ENCODE results near the gene RNASE4.

Gene RNASE4

DNA sequence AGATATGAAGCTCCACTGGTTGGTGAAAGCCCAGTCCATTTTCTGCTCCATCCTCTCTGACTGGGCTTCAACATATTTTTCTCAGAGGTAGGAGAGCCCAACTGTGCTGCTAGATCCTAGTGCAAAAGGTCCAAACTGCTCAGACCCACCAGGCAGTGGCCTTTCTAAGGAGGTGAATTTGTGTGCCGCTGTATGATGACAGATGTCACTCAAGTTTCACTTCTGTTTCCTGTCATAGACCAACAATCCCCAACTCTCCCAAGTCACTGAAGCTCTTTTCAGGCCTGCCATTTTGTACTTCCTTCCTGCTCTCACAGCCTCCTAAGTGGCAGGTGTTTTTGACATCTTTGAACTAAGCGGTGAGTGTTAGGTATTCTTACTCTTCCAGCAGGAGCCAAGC is 16.4 kb upstream of the RNASE4 start:
- Histone ChIP-seq H3K9me3 (replicated peaks in 1 of 2; ENCODE audit: control insufficient read depth in 2 of 2, insufficient read depth in 1 of 2, low read depth in 1 of 2, low read length in 2 of 2) (no peaks in the 10 kb centered on the region), H2AK5ac (ENCODE audit: low read depth, low read length) (no peak overlapping the region), H4K8ac (ENCODE audit: low read depth, low read length) (no peak overlapping the region), H3K27me3 (ENCODE audit: control insufficient read depth in 3 of 3, insufficient read depth in 3 of 3, low read depth in 1 of 3, low read length in 3 of 3) (peaks cover 0 to 26% (median 16%) of the 10 kb centered on the region in 3 experiments), H2BK5ac (ENCODE audit: low read length) (no peak overlapping the region), H2AFZ (ENCODE audit: low read length) (no peak overlapping the region), H2BK120ac (ENCODE audit: low read depth, low read length) (no peak overlapping the region), H3K4me1 (ENCODE audit: control insufficient read depth in 2 of 2, insufficient read depth in 1 of 2, low read depth in 1 of 2, low read length in 2 of 2) (no peaks in the 10 kb centered on the region), H3K79me1 (ENCODE audit: low read depth, low read length) (no peaks in the 10 kb centered on the region), H3K4me2 (ENCODE audit: insufficient read depth, low read length, poor library complexity, severe bottlenecking) (no peak overlapping the region), H3K4me3 (ENCODE audit: low read length in 2 of 2) (no peak overlapping the region), H3K36me3 (replicated peaks in 1 of 2; ENCODE audit: control insufficient read depth in 2 of 2, insufficient read depth in 2 of 2, low read length in 2 of 2) (no peaks in the 10 kb centered on the region), H2BK12ac (ENCODE audit: low read length) (no peak overlapping the region), H3K18ac (ENCODE audit: low read length) (no peak overlapping the region), H2BK15ac (ENCODE audit: low read length) (no peak overlapping the region), H3K4ac (ENCODE audit: low read length) (no peak overlapping the region), H3K23ac (ENCODE audit: low read depth, low read length, poor library complexity) (no peak overlapping the region), H4K91ac (ENCODE audit: low read depth, low read length, poor library complexity) (no peak overlapping the region), H3K27ac (replicated peaks; ENCODE audit: low read length) (no peak overlapping the region), H3K9ac (ENCODE audit: low read depth, low read length, poor library complexity) (no peak overlapping the region), H3K14ac (ENCODE audit: low read length) (no peak overlapping the region)
- no CpG with 5 or more reads among the region's 2 CpGs for WGBS, 2 donors (ENCODE audit: extremely low coverage in 2 of 2, insufficient read length in 2 of 2, insufficient replicate concordance in 1 of 2)
- no peak for DNase-seq (ENCODE audit: low spot score)

DNA sequence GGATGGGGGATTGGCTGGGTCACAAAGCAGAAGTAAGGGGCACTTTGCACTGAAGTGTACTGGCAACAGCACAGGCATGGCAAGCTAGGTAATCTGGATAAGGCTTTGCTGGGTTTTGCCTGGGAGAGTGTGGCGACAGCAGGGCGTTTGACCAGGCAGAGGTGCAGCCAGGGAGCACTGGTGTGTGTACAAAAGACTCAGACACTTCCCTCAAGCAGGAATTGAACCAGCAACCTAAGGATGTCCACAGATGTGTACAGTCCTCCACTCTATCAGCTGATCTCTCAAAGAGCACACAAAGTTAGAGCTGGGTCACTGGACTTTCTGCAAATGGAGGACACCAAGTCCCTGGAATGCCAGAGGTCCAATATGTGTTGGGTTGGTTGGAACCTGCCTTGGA is 15.4 kb upstream of the RNASE4 start:
- Histone ChIP-seq H2BK5ac (ENCODE audit: low read length) (no peak overlapping the region), H3K9ac (ENCODE audit: low read depth, low read length, poor library complexity) (no peak overlapping the region), H3K4me2 (ENCODE audit: insufficient read depth, low read length, poor library complexity, severe bottlenecking) (no peak overlapping the region), H3K36me3 (replicated peaks in 1 of 2; ENCODE audit: control insufficient read depth in 2 of 2, insufficient read depth in 2 of 2, low read length in 2 of 2) (no peaks in the 10 kb centered on the region), H3K18ac (ENCODE audit: low read length) (no peak overlapping the region), H4K8ac (ENCODE audit: low read depth, low read length) (no peak overlapping the region), H2BK120ac (ENCODE audit: low read depth, low read length) (no peak overlapping the region), H3K9me3 (replicated peaks in 1 of 2; ENCODE audit: control insufficient read depth in 2 of 2, insufficient read depth in 1 of 2, low read depth in 1 of 2, low read length in 2 of 2) (no peaks in the 10 kb centered on the region), H3K4ac (ENCODE audit: low read length) (no peak overlapping the region), H3K4me3 (ENCODE audit: low read length in 2 of 2) (no peak overlapping the region), H3K79me1 (ENCODE audit: low read depth, low read length) (no peaks in the 10 kb centered on the region), H3K27me3 (ENCODE audit: control insufficient read depth in 3 of 3, insufficient read depth in 3 of 3, low read depth in 1 of 3, low read length in 3 of 3) (peaks cover 0 to 16% (median 6%) of the 10 kb centered on the region in 3 experiments), H3K4me1 (ENCODE audit: control insufficient read depth in 2 of 2, insufficient read depth in 1 of 2, low read depth in 1 of 2, low read length in 2 of 2) (no peaks in the 10 kb centered on the region), H3K23ac (ENCODE audit: low read depth, low read length, poor library complexity) (no peak overlapping the region), H2BK12ac (ENCODE audit: low read length) (no peak overlapping the region), H2AK5ac (ENCODE audit: low read depth, low read length) (no peak overlapping the region), H2AFZ (ENCODE audit: low read length) (no peak overlapping the region), H2BK15ac (ENCODE audit: low read length) (no peak overlapping the region), H4K91ac (ENCODE audit: low read depth, low read length, poor library complexity) (no peak overlapping the region), H3K14ac (ENCODE audit: low read length) (no peak overlapping the region), H3K27ac (replicated peaks; ENCODE audit: low read length) (no peak overlapping the region)
- no peak for DNase-seq (ENCODE audit: low spot score)
- WGBS, 2 donors (ENCODE audit: extremely low coverage in 2 of 2, insufficient read length in 2 of 2, insufficient replicate concordance in 1 of 2): no CpG with 5 or more reads among the region's 2 CpGs

DNA sequence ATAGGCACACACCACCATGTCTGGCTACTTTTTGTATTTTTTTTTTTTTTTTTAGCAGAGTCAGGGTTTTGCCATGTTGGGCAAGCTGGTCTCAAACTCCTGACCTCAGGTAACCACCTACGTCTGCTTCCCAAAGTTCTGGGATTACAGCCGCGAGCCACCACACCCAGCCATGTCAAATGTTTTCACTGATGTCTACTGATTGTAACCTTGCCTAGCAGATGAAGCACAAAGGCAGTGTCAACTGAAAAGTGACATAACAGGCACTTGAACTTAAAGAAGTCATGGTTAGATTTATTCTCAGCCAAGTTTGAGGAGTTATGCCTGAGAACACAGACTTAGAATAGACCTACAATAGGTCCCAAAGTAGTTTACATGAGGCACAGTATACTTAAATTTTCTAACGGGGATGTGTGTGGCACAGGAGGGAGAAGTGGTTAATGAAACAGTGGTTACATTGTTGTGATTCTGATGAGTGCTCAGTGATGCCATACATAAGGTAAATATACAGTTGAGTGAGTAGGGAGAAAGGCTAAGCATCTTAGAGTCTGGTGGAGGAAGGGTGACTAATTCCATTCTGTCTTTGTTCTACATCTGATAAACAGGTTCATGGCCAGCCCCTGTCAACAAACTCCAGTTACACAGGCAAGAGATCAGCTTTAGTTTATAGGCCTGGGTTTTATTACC is 12.6 kb upstream of the RNASE4 start:
- no peak overlapping the region for H3K27ac ChIP-seq (replicated peaks; ENCODE audit: low read length)
- no peaks in the 10 kb centered on the region for H3K79me1 ChIP-seq (ENCODE audit: low read depth, low read length)

DNA sequence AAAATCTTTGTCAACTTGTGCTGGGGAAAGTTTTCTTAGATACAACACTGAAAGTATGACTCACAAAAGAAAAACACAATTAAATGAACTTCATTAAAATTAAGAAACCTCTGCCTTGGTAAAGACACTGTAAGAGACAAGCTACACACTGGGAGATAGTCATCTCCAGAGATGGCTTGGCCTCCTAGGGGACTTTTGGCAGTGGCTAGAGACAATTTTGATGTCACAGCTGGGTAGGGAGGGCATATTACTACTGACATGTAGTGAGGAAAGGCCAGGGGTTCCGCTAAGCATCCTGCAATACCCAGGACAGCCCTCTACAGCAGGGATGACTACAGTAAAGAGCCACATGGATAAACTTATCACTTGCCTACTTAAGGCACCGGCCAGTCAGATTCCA is 8.7 kb upstream of the RNASE4 start:
- no peak overlapping the region for H3K9ac ChIP-seq (ENCODE audit: low read depth, low read length, poor library complexity)
- H2BK5ac ChIP-seq (ENCODE audit: low read length): no peak overlapping the region
- H3K27ac ChIP-seq (replicated peaks; ENCODE audit: low read length): no peak overlapping the region
- no peak overlapping the region for H3K14ac ChIP-seq (ENCODE audit: low read length)
- no peak overlapping the region for H2AFZ ChIP-seq (ENCODE audit: low read length)
- peaks cover 0 to 5% (median 0%) of the 10 kb centered on the region in 3 experiments for H3K27me3 ChIP-seq (ENCODE audit: control insufficient read depth in 3 of 3, insufficient read depth in 3 of 3, low read depth in 1 of 3, low read length in 3 of 3)
- H2BK12ac ChIP-seq (ENCODE audit: low read length): no peak overlapping the region
- H4K91ac ChIP-seq (ENCODE audit: low read depth, low read length, poor library complexity): no peak overlapping the region
- H2AK5ac ChIP-seq (ENCODE audit: low read depth, low read length): no peak overlapping the region
- no peaks in the 10 kb centered on the region for H3K9me3 ChIP-seq (replicated peaks in 1 of 2; ENCODE audit: control insufficient read depth in 2 of 2, insufficient read depth in 1 of 2, low read depth in 1 of 2, low read length in 2 of 2)
- no peak overlapping the region for H3K4ac ChIP-seq (ENCODE audit: low read length)
- peaks cover 0 to 2% of the 10 kb centered on the region in 2 donors for H3K4me1 ChIP-seq (ENCODE audit: control insufficient read depth in 2 of 2, insufficient read depth in 1 of 2, low read depth in 1 of 2, low read length in 2 of 2)
- no peak overlapping the region for H4K8ac ChIP-seq (ENCODE audit: low read depth, low read length)
- H3K18ac ChIP-seq (ENCODE audit: low read length): no peak overlapping the region
- WGBS, 2 donors (ENCODE audit: extremely low coverage in 2 of 2, insufficient read length in 2 of 2, insufficient replicate concordance in 1 of 2): no CpG with 5 or more reads among the region's 2 CpGs
- no peak overlapping the region for H3K4me3 ChIP-seq (ENCODE audit: low read length in 2 of 2)
- no peaks in the 10 kb centered on the region for H3K36me3 ChIP-seq (replicated peaks in 1 of 2; ENCODE audit: control insufficient read depth in 2 of 2, insufficient read depth in 2 of 2, low read length in 2 of 2)
- no peak for DNase-seq (ENCODE audit: low spot score)
- no peak overlapping the region for H2BK15ac ChIP-seq (ENCODE audit: low read length)
- H3K4me2 ChIP-seq (ENCODE audit: insufficient read depth, low read length, poor library complexity, severe bottlenecking): no peak overlapping the region
- H2BK120ac ChIP-seq (ENCODE audit: low read depth, low read length): no peak overlapping the region
- H3K79me1 ChIP-seq (ENCODE audit: low read depth, low read length): no peaks in the 10 kb centered on the region
- H3K23ac ChIP-seq (ENCODE audit: low read depth, low read length, poor library complexity): no peak overlapping the region

More for the DNA sequence above, 12.6 kb upstream of the RNASE4 start:
- WGBS, 2 donors (ENCODE audit: extremely low coverage in 2 of 2, insufficient read length in 2 of 2, insufficient replicate concordance in 1 of 2): no CpG with 5 or more reads among the region's 4 CpGs
- no peak for DNase-seq (ENCODE audit: low spot score)
- H2BK120ac ChIP-seq (ENCODE audit: low read depth, low read length): no peak overlapping the region
- no peak overlapping the region for H4K91ac ChIP-seq (ENCODE audit: low read depth, low read length, poor library complexity)
- no peak overlapping the region for H3K4me3 ChIP-seq (ENCODE audit: low read length in 2 of 2)
- no peak overlapping the region for H3K14ac ChIP-seq (ENCODE audit: low read length)
- no peak overlapping the region for H3K18ac ChIP-seq (ENCODE audit: low read length)
- no peaks in the 10 kb centered on the region for H3K36me3 ChIP-seq (replicated peaks in 1 of 2; ENCODE audit: control insufficient read depth in 2 of 2, insufficient read depth in 2 of 2, low read length in 2 of 2)
- no peak overlapping the region for H3K23ac ChIP-seq (ENCODE audit: low read depth, low read length, poor library complexity)
- H3K9me3 ChIP-seq (replicated peaks in 1 of 2; ENCODE audit: control insufficient read depth in 2 of 2, insufficient read depth in 1 of 2, low read depth in 1 of 2, low read length in 2 of 2): no peaks in the 10 kb centered on the region
- H2BK15ac ChIP-seq (ENCODE audit: low read length): no peak overlapping the region
- peaks cover 0 to 11% (median 0%) of the 10 kb centered on the region in 3 experiments for H3K27me3 ChIP-seq (ENCODE audit: control insufficient read depth in 3 of 3, insufficient read depth in 3 of 3, low read depth in 1 of 3, low read length in 3 of 3)
- no peak overlapping the region for H3K4me2 ChIP-seq (ENCODE audit: insufficient read depth, low read length, poor library complexity, severe bottlenecking)
- H2BK5ac ChIP-seq (ENCODE audit: low read length): no peak overlapping the region
- no peak overlapping the region for H3K4ac ChIP-seq (ENCODE audit: low read length)
- no peaks in the 10 kb centered on the region for H3K4me1 ChIP-seq (ENCODE audit: control insufficient read depth in 2 of 2, insufficient read depth in 1 of 2, low read depth in 1 of 2, low read length in 2 of 2)
- H2AK5ac ChIP-seq (ENCODE audit: low read depth, low read length): no peak overlapping the region
- H4K8ac ChIP-seq (ENCODE audit: low read depth, low read length): no peak overlapping the region
- no peak overlapping the region for H2BK12ac ChIP-seq (ENCODE audit: low read length)
- no peak overlapping the region for H2AFZ ChIP-seq (ENCODE audit: low read length)
- no peak overlapping the region for H3K9ac ChIP-seq (ENCODE audit: low read depth, low read length, poor library complexity)
